K562 (cell line): ENCODE results near the gene GCH1. TPM values are rescaled to one million over a fixed set of nuclear protein-coding genes. Genes with fewer than 3 reads are reported as not detected.
"Not testable (repeated sequence)": the region's sequence is repeated elsewhere in the genome, so short reads cannot be mapped to it uniquely, and the experiment has no call there.

Experiments used
- L3MBTL2 ChIP-seq: fragments of 450-650 bp; IDR thresholded peaks from 2 replicates; pipeline ENCODE4 v1.6.1; 2016; ENCODE audit warnings: mild to moderate bottlenecking, moderate library complexity
- MYNN ChIP-seq, 2 experiments: sonication (generic); formaldehyde crosslinking in 1 of 2; IDR thresholded peaks; 2 replicates each; pipeline versions ENCODE4 v1.5.0 to v1.6.1; 2016 to 2020; ENCODE audit warnings: antibody characterized with exemption in 1 of 2, missing genetic modification reagents in 1 of 2
- POLR2A ChIP-seq: fragments of 450-650 bp; conservative IDR thresholded peaks from 2 replicates; pipeline ENCODE4 v1.6.1; 2016
- SUPT5H ChIP-seq: fragments of 450-650 bp; IDR thresholded peaks from 2 replicates; pipeline ENCODE4 v1.6.1; 2016
- TFAP4 ChIP-seq: sonication (generic); formaldehyde crosslinking; IDR thresholded peaks from 2 replicates; pipeline ENCODE4 v1.8.0; 2022; ENCODE audit warnings: missing genetic modification reagents, mild to moderate bottlenecking, moderate library complexity, borderline replicate concordance
- ZNF407 ChIP-seq: fragments of 450-650 bp; IDR thresholded peaks from 2 replicates; pipeline ENCODE4 v1.6.1; 2016; ENCODE audit warnings: low read depth
- polyA plus RNA-seq, 8 experiments: library from polyadenylated mRNA; depleted of rRNA in 4 of 8; stranded (reverse) in 5 of 8; unstranded in 3 of 8; fragments of >200 nt; fragmentation: Nextera tagmentation in 2 of 8; fragmentation: Illumina TruSeq in 1 of 8; extraction: Ambion mirVana in 2 of 8; extraction: Trizol in 1 of 8; gene quantifications; 2 replicates each; pipeline versions ENCODE4 v1.2.1 to v1.2.3, GENCODE V29; 2011 to 2014; ENCODE audit warnings: inconsistent platforms in 1 of 8, missing spikeins in 1 of 8
- total RNA-seq, 7 experiments: library from RNA; depleted of rRNA in 6 of 7; stranded (reverse); fragments of >200 nt in 6 of 7; fragmentation: Illumina TruSeq in 2 of 7; extraction: Trizol in 2 of 7; gene quantifications; 2 replicates each; pipeline versions ENCODE4 v1.2.1 to v1.2.3, GENCODE V29; 2011 to 2021; ENCODE audit warnings: low replicate concordance in 1 of 7

GCH1 gene
- total and polyA plus RNA-seq, 9 of the 15 experiments (the other 6 are each of a cell fraction or from before 2014, with no cell fraction given) = 3.9 to 13.1 (median 6.5) TPM

- TF ChIP-seq ZNF407 (peak; percentile 73), TFAP4 (CRISPR knock-in tag) (peak; percentile 31; the same call in 1 of the 2 replicates), L3MBTL2 (0 out of 2 replicates have a peak, but pooled peaks have one; percentile 21), SUPT5H (peak; percentile 43; the same call in 1 of the 2 replicates), MYNN (IDR thresholded peaks at IDR 0.05) (peak; percentile 93), POLR2A (peak; percentile 65)
- TF ChIP-seq MYNN (CRISPR knock-in tag; IDR thresholded peaks at IDR 0.05) = not testable (repeated sequence)
Measured at GRCh38 chr14:54870154-54871090, 32.2 kb downstream of the GCH1 start (continued).
